Lung (tissue), 12 donors: ENCODE results near the gene NDFIP1. TPM values are rescaled to one million over a fixed set of nuclear protein-coding genes. Genes with fewer than 3 reads are reported as not detected.

Source experiments
- ATAC-seq: fragments of 200-7000 bp; cut with Tn5 transposase; one replicate; pipeline ENCODE4 v1.9.1; 2020; ENCODE audit warnings: moderate number of reproducible peaks; ENCODE audit not compliant: insufficient read depth, low FRiP score
- DNase-seq, 3 donors: peaks; one replicate each; pipeline ENCODE4 v3.0.0-alpha.2; 2013 to 2017
- H3K27ac ChIP-seq, 2 donors: one replicate each; pipeline ENCODE4 v1.5.1; 2013; ENCODE audit warnings: mild to moderate bottlenecking in 2 of 2, moderate library complexity in 2 of 2, control low read depth in 1 of 2, inconsistent platforms in 1 of 2, low read depth in 1 of 2, low read length in 1 of 2
- H3K27me3 ChIP-seq, 3 donors: one replicate each; pipeline ENCODE4 v1.5.1; 2013; ENCODE audit warnings: low read length in 2 of 3; ENCODE audit not compliant: control insufficient read depth in 3 of 3, insufficient read depth in 3 of 3
- H3K36me3 ChIP-seq, 4 donors: one replicate each; pipeline ENCODE4 v1.5.1; 2013; ENCODE audit warnings: low read length in 4 of 4, mild to moderate bottlenecking in 1 of 4, moderate library complexity in 1 of 4; ENCODE audit not compliant: control insufficient read depth in 4 of 4, insufficient read depth in 4 of 4
- H3K4me1 ChIP-seq, 5 donors: one replicate each; pipeline ENCODE4 v1.5.1; 2013; ENCODE audit warnings: low read length in 5 of 5, mild to moderate bottlenecking in 2 of 5, moderate library complexity in 1 of 5; ENCODE audit not compliant: control insufficient read depth in 5 of 5, insufficient read depth in 5 of 5
- H3K4me3 ChIP-seq: one replicate; pipeline ENCODE4 v1.5.1; 2013; ENCODE audit warnings: mild to moderate bottlenecking, control low read depth, moderate library complexity
- H3K9ac ChIP-seq, 2 donors: one replicate each; pipeline ENCODE4 v1.5.1; 2013; ENCODE audit warnings: low read length in 2 of 2, control low read depth in 1 of 2; ENCODE audit not compliant: insufficient read depth in 1 of 2
- H3K9me3 ChIP-seq, 4 donors: one replicate each; pipeline ENCODE4 v1.5.1; 2013; ENCODE audit warnings: low read length in 3 of 4, mild to moderate bottlenecking in 1 of 4, moderate library complexity in 1 of 4; ENCODE audit not compliant: control insufficient read depth in 4 of 4, insufficient read depth in 3 of 4
- CTCF ChIP-seq: IDR thresholded peaks from 2 replicates; pipeline ENCODE4 v1.5.1; 2012; ENCODE audit warnings: mild to moderate bottlenecking; ENCODE audit errors: control extremely low read depth, extremely low read depth
- WGBS, 2 donors: extraction: QIAGEN DNeasy Blood & Tissue Kit; methylation state at CpG; one replicate each; pipeline ENCODE4 v1.1.7; 2013; 5-methylcytosine and 5-hydroxymethylcytosine counted together
- polyA plus RNA-seq, 2 donors: library from polyadenylated mRNA; stranded (reverse); fragments of 200-250 nt; gene quantifications; one replicate each; pipeline ENCODE4 v1.2.1, GENCODE V29; 2013
- total RNA-seq, 2 donors: library from RNA; depleted of rRNA in 1 of 2; stranded (reverse); fragments of >200 nt in 1 of 2; gene quantifications; one replicate each; pipeline ENCODE4 v1.2.1, GENCODE V29; 2014 to 2021
- donor health status: control.
- donor health status: control.
- donor health status: Bipolar disorder and iron deficiency.
- donor health status: healthy.
- donor health status: DM: yes; HTN: yes; CAD: no.

NDFIP1 gene
- total and polyA plus RNA-seq, 4 donors, result 31.5 to 106 (median 68.4) TPM

- Histone ChIP-seq H3K9ac (no peak overlapping the region), H3K27me3 (no peaks in the 10 kb centered on the region), H3K27ac (no peak overlapping the region), H3K9me3 (no peaks in the 10 kb centered on the region), H3K4me3 (no peak overlapping the region), H3K36me3 (peaks cover 0 to 15% (median 8%) of the 10 kb centered on the region in 4 donors), H3K4me1 (peaks cover 0 to 28% (median 19%) of the 10 kb centered on the region in 5 donors)
- no peak for ATAC-seq
- no peak for DNase-seq
- no peak for TF ChIP-seq CTCF
Measured at GRCh38 chr5:142119051-142119625, 10.6 kb downstream of the NDFIP1 start.

- WGBS, 2 donors, result 58 to 59% methylated on average over 3 of the region's 3 CpGs
- no peak for TF ChIP-seq CTCF
- no peaks in the 10 kb centered on the region for H3K27me3 ChIP-seq
Measured at GRCh38 chr5:142120247-142120935, 11.8 kb downstream of the NDFIP1 start.

GRCh38 chr5:142122121-142122520 is 13.5 kb downstream of the NDFIP1 start:
- no peak overlapping the region for H3K27ac ChIP-seq
- WGBS, 2 donors, result 0 to 14% methylated on average over 1 of the region's 1 CpG

More at GRCh38 chr5:142120247-142120935, 11.8 kb downstream of the NDFIP1 start:
- DNase-seq (no peak), ATAC-seq (no peak)
- H3K9me3 ChIP-seq, result peaks cover 0 to 3% (median 0%) of the 10 kb centered on the region in 4 donors
- peaks cover 0 to 28% (median 19%) of the 10 kb centered on the region in 5 donors for H3K4me1 ChIP-seq
- H3K36me3 ChIP-seq, result peaks cover 0 to 15% (median 8%) of the 10 kb centered on the region in 4 donors
- no peak overlapping the region for H3K9ac ChIP-seq
- no peak overlapping the region for H3K4me3 ChIP-seq
- H3K27ac ChIP-seq, result no peak overlapping the region

More at GRCh38 chr5:142122121-142122520, 13.5 kb downstream of the NDFIP1 start:
- Histone ChIP-seq H3K36me3 (peaks cover 0 to 15% (median 8%) of the 10 kb centered on the region in 4 donors), H3K27me3 (no peaks in the 10 kb centered on the region), H3K4me3 (no peak overlapping the region), H3K9ac (no peak overlapping the region), H3K4me1 (peaks cover 0 to 23% (median 14%) of the 10 kb centered on the region in 5 donors), H3K9me3 (peaks cover 0 to 4% (median 0%) of the 10 kb centered on the region in 4 donors)
- ATAC-seq (no peak), DNase-seq (no peak)
- no peak for TF ChIP-seq CTCF
